Measurements from ENCODE around the gene DLGAP1. TPM values are rescaled to one million over a fixed set of nuclear protein-coding genes. Genes with fewer than 3 reads are reported as not detected.

Gene DLGAP1
- total and polyA plus RNA-seq, 3 experiments from 2014 or later, result 0.07 to 0.46 TPM; not detected in 1

DNA sequence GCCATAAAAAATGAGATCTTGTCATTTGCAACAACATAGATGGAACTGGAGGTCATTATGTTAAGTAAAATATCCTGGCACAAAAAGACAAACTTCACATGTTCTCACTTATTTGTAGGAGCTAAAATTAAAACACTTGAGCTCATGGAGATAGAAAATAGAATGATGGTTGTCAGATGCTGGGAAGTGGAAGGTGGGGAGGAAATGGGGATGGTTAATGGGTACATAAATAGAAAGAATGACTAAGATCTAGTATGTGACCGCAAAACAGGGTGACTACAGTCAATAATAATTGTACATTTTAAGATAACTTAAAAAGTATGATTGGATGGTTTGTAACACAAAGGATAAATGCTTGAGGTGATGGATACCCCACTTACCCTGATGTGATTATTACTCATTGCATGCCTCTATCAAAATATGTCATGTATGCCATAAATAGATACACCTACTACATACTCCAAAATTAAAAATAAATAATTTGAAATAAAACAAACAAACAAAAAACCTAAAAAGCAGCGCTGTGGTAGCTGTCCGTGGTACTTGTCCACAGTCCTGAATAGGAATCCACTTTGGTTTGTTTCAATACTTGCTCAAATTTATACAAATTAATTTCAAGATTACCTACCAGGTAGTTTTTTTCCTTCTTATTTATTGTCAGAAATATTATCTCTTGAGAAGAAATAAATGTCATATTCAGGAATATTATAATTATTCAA, 224.5 kb downstream of the DLGAP1 start:
- CTCF ChIA-PET, result no interaction called here
- H3K36me3 ChIP-seq (ENCODE audit: insufficient read depth, low read length), result no peaks in the 10 kb centered on the region

DNA sequence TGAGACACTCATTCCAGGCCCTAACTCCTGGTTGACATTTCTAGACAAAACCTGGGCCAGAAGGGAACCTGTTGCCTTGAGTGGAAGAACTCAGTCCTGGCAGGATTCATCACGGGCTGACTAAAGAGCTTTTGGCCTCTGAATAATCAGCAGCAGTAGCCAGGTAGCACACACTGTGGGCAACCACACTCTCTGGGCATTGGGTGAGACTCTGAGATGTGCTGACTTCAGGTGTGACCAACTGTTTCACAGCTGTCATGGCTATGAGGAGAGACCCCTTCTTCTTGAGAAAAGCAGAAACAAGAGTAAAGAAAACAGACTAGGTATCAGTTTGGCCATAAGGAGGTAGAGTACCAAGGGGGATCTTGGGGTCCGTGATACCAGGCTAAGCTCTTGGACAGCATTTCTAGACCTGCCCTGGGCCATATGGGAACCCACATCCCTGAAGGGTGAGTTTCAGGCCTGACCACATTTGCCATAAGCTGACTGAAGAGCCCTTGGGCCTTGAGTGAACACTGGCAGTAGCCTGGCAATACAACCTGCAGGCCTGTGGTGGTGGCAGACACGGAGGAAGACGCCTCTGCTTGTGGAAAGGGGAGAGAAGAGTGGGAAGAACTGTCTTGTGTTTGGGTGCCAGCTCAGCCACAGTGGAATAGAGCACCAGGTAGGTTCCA, 230.9 kb downstream of the DLGAP1 start:
- DNase-seq, result no peak
- no peaks in the 10 kb centered on the region for H3K4me1 ChIP-seq (ENCODE audit: insufficient read depth, low read length)
- H3K4me3 Mint-ChIP-seq, result no peak overlapping the region
- H3K36me3 ChIP-seq (ENCODE audit: insufficient read depth, low read length), result no peaks in the 10 kb centered on the region
- no peaks in the 10 kb centered on the region for H3K4me1 Mint-ChIP-seq
- no peak overlapping the region for H3K27ac ChIP-seq (ENCODE audit: low read depth, low read length)
- H3K9me3 Mint-ChIP-seq, result peaks cover 5 to 27% (median 8%) of the 10 kb centered on the region in 5 donors
- no peaks in the 10 kb centered on the region for H3K36me3 Mint-ChIP-seq
- ChIA-PET CTCF (no interaction called here), POLR2A (no interaction called here)
- no peaks in the 10 kb centered on the region for H3K27me3 ChIP-seq (ENCODE audit: insufficient read depth, low read length, poor library complexity, severe bottlenecking)
- H3K27me3 Mint-ChIP-seq, result peaks cover 0 to 1% of the 10 kb centered on the region in 2 donors
- H3K4me3 ChIP-seq (ENCODE audit: low read length), result no peak overlapping the region
- H3K27ac Mint-ChIP-seq, result no peak overlapping the region
- no peaks in the 10 kb centered on the region for H3K9me3 ChIP-seq (ENCODE audit: low read length)

More for the DNA sequence above, 224.5 kb downstream of the DLGAP1 start:
- Histone ChIP-seq H3K27me3 (ENCODE audit: insufficient read depth, low read length, poor library complexity, severe bottlenecking) (no peaks in the 10 kb centered on the region), H3K4me1 (ENCODE audit: insufficient read depth, low read length) (no peaks in the 10 kb centered on the region), H3K4me3 (ENCODE audit: low read length) (no peak overlapping the region), H3K27ac (ENCODE audit: low read depth, low read length) (no peak overlapping the region), H3K9me3 (ENCODE audit: low read length) (no peaks in the 10 kb centered on the region)
- no peak for DNase-seq
- no peaks in the 10 kb centered on the region for H3K36me3 Mint-ChIP-seq
- H3K27ac Mint-ChIP-seq, result no peak overlapping the region
- POLR2A ChIA-PET, result no interaction called here
- H3K9me3 Mint-ChIP-seq, result peaks cover 7 to 34% (median 9%) of the 10 kb centered on the region in 5 donors
- no peak overlapping the region for H3K4me3 Mint-ChIP-seq
- no peaks in the 10 kb centered on the region for H3K27me3 Mint-ChIP-seq
- H3K4me1 Mint-ChIP-seq, result no peaks in the 10 kb centered on the region

DNA sequence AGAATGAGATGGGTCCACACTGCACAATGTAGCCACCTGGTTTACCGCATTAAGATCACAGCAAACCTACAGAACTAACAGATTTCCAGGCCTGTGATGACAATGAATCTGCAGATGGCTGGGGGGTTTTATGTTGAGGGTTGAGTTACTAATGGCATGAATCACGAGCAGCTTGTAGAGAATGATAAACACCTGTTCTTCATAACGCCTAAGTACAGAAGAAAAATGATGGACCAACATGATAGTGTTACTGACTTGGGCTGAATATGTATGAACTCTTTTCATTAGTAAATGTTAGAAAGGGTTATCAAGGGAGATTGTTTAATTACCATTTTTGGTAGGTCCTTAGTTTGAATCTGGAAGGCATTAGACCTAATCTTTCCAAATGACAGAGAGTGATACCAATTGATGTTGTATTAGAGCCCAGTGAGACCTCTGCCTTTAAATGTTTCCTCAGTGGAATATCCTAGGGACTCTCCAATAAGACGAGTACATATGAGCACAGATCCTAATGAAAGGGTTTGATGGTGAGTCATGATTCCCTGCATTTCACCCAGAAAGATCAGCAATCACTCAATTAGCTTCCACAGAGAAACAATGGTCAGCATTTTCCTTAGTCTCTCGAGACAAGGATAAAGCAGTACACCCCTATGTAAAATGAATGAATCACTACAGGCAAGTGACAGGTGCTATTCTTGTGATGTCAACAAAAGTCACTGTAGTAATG, 243.8 kb downstream of the DLGAP1 start:
- DNase-seq, result no peak
- no peak overlapping the region for H3K27ac ChIP-seq (ENCODE audit: low read depth, low read length)
- no peaks in the 10 kb centered on the region for H3K4me1 ChIP-seq (ENCODE audit: insufficient read depth, low read length)
- POLR2A ChIA-PET, result no interaction called here
- H3K9me3 ChIP-seq (ENCODE audit: low read length), result no peaks in the 10 kb centered on the region
- no peak overlapping the region for H3K4me3 ChIP-seq (ENCODE audit: low read length)
- no peaks in the 10 kb centered on the region for H3K36me3 Mint-ChIP-seq
- H3K9me3 Mint-ChIP-seq, result peaks cover 0 to 25% (median 9%) of the 10 kb centered on the region in 5 donors
- CTCF ChIA-PET, result interaction anchor here (1.3 kb wide), 1 partner anchor 15 kb away, joined by 3 read pairs; no protein-coding TSS in a partner anchor
- H3K27me3 ChIP-seq (ENCODE audit: insufficient read depth, low read length, poor library complexity, severe bottlenecking), result no peaks in the 10 kb centered on the region
- no peak overlapping the region for H3K27ac Mint-ChIP-seq
- H3K4me3 Mint-ChIP-seq, result no peak overlapping the region
- H3K27me3 Mint-ChIP-seq, result peaks cover 0 to 1% of the 10 kb centered on the region in 2 donors
- H3K36me3 ChIP-seq (ENCODE audit: insufficient read depth, low read length), result no peaks in the 10 kb centered on the region
- H3K4me1 Mint-ChIP-seq, result no peaks in the 10 kb centered on the region

DNA sequence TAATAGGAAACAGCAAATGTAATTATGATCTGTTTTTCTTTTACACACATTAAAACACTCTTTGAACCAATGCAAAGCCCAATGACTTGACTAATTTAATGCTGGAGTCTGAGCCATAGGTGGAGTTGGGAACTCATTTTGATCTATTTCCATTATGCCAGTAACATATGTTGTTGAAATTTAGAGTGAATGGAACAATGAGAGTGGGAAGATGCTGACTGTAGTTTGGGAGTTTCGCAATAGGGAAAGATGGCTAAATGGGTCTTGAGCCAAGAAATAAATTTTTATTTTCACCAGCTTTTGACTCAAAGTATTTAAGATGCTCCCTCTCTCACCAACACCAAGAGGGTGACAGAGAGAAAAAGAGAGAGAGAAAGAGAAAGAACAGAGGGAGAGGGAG, 246.7 kb downstream of the DLGAP1 start:
- H3K36me3 ChIP-seq (ENCODE audit: insufficient read depth, low read length), result no peaks in the 10 kb centered on the region
- ChIA-PET CTCF (no interaction called here), POLR2A (no interaction called here)
- no peaks in the 10 kb centered on the region for H3K4me1 ChIP-seq (ENCODE audit: insufficient read depth, low read length)
- H3K4me3 ChIP-seq (ENCODE audit: low read length), result no peak overlapping the region
- H3K27ac ChIP-seq (ENCODE audit: low read depth, low read length), result no peak overlapping the region
- Mint-ChIP-seq H3K4me3 (no peak overlapping the region), H3K9me3 (peaks cover 3 to 23% (median 5%) of the 10 kb centered on the region in 5 donors), H3K27me3 (peaks cover 0 to 1% of the 10 kb centered on the region in 2 donors), H3K36me3 (no peaks in the 10 kb centered on the region), H3K27ac (peak overlapping the region in 1 of 8 donors; percentile 19), H3K4me1 (no peaks in the 10 kb centered on the region)
- DNase-seq, result no peak
- no peaks in the 10 kb centered on the region for H3K9me3 ChIP-seq (ENCODE audit: low read length)
- H3K27me3 ChIP-seq (ENCODE audit: insufficient read depth, low read length, poor library complexity, severe bottlenecking), result no peaks in the 10 kb centered on the region

DNA sequence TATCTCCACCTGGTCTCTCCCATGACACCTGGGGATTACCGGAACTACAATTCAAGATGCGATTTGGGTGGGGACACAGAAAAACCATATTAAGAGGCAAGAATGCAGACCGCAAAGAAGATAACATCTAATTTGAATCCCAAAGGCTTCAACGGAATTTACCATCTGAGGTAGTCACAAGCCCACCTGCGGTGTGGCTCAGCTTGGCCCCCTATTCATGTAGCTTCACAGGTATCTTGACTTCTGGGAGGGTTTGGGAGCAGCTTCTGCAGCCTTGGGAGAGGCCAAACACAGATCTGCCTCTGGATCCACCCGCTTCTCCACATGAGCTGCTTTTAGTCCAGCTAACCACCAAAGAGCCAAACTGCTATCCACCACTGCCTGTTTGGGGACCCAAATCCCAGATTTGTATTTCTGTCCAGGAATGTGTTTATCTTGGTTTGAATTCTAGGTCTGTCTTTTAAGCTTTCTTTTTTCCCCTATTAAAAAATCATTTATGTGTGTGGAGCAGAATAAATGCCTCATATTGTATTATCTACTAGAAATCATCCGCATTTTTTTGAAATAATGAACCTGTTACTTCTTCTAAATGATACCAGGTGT, 247.6 kb downstream of the DLGAP1 start:
- CTCF ChIA-PET, result no interaction called here
- H3K4me1 Mint-ChIP-seq, result no peaks in the 10 kb centered on the region
- Histone ChIP-seq H3K27ac (ENCODE audit: low read depth, low read length) (no peak overlapping the region), H3K4me1 (ENCODE audit: insufficient read depth, low read length) (no peaks in the 10 kb centered on the region), H3K4me3 (ENCODE audit: low read length) (no peak overlapping the region), H3K27me3 (ENCODE audit: insufficient read depth, low read length, poor library complexity, severe bottlenecking) (no peaks in the 10 kb centered on the region), H3K9me3 (ENCODE audit: low read length) (no peaks in the 10 kb centered on the region), H3K36me3 (ENCODE audit: insufficient read depth, low read length) (no peaks in the 10 kb centered on the region)
- peaks cover 3 to 19% (median 5%) of the 10 kb centered on the region in 5 donors for H3K9me3 Mint-ChIP-seq
- no peak overlapping the region for H3K4me3 Mint-ChIP-seq
- no peaks in the 10 kb centered on the region for H3K36me3 Mint-ChIP-seq
- H3K27ac Mint-ChIP-seq, result no peak overlapping the region
- no peak for DNase-seq
- POLR2A ChIA-PET, result no interaction called here
- peaks cover 0 to 1% of the 10 kb centered on the region in 2 donors for H3K27me3 Mint-ChIP-seq

DNA sequence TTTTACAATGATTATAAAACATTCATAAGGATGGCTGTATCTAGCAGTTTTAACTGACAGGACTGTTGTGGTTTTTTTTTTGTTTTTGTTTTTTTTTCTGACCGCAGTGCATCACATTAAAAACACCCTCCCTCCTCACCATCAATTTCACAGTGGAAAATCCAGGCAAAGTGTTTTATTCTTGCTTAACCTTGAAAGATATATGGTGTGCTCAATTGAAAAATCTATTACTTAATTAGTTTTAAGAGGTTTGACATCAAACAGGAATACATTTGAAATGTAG, 250.7 kb downstream of the DLGAP1 start:
- H3K4me3 Mint-ChIP-seq, result no peak overlapping the region
- H3K36me3 Mint-ChIP-seq, result no peaks in the 10 kb centered on the region
- H3K4me1 Mint-ChIP-seq, result no peaks in the 10 kb centered on the region
- no peak overlapping the region for H3K4me3 ChIP-seq (ENCODE audit: low read length)
- ChIA-PET POLR2A (no interaction called here), CTCF (no interaction called here)
- H3K9me3 Mint-ChIP-seq, result peaks cover 3 to 9% (median 4%) of the 10 kb centered on the region in 5 donors
- no peak overlapping the region for H3K27ac ChIP-seq (ENCODE audit: low read depth, low read length)
- H3K36me3 ChIP-seq (ENCODE audit: insufficient read depth, low read length), result no peaks in the 10 kb centered on the region
- DNase-seq, result no peak
- no peaks in the 10 kb centered on the region for H3K9me3 ChIP-seq (ENCODE audit: low read length)
- no peaks in the 10 kb centered on the region for H3K4me1 ChIP-seq (ENCODE audit: insufficient read depth, low read length)
- H3K27me3 ChIP-seq (ENCODE audit: insufficient read depth, low read length, poor library complexity, severe bottlenecking), result no peaks in the 10 kb centered on the region
- H3K27me3 Mint-ChIP-seq, result peaks cover 0 to 1% of the 10 kb centered on the region in 2 donors
- H3K27ac Mint-ChIP-seq, result no peak overlapping the region

DNA sequence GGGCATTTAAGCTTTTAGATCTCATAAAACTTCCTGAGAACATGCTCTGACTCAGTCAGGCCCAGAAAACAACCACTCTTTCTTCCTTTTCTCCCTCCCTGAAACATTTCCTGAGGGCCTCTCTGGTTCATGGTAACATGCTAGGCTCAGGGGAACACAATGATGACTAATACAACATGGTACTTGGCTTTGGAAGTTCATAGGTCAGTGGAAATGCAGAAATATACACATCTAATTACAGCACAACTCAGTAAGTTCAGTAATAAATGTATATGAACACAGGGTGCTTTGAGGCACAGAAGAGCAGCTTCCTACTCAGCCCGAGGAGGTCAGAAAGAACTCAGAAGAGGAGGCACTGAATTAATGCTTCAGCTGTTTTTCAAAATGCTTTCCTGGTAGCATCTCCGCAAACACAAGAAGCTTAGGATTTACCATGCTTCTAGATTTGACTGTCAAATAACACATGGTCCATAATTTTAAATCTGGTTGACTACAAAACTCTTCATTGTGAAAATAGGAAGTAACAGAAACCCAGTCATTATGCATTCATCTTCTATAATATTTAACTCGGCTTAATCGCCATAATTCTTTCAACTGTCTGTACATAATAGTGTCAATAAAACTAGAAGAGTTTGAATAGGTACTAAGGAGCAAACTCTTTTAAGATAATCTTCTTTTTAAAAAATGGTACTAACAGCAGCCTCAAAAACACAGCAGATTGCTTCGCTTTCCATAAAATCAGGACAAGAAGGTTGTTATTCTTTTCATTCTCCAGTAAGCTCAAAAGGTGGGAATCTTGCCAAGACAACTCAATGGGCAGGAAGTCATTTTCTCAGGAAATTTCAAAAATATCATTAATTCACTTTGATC, 251.3 kb downstream of the DLGAP1 start:
- DNase-seq, result no peak
- H3K36me3 ChIP-seq (ENCODE audit: insufficient read depth, low read length), result no peaks in the 10 kb centered on the region
- no peaks in the 10 kb centered on the region for H3K4me1 Mint-ChIP-seq
- ChIA-PET POLR2A (no interaction called here), CTCF (no interaction called here)
- H3K9me3 Mint-ChIP-seq, result peaks cover 3 to 9% (median 4%) of the 10 kb centered on the region in 5 donors
- no peak overlapping the region for H3K27ac ChIP-seq (ENCODE audit: low read depth, low read length)
- peaks cover 0 to 1% of the 10 kb centered on the region in 2 donors for H3K27me3 Mint-ChIP-seq
- no peak overlapping the region for H3K4me3 Mint-ChIP-seq
- no peaks in the 10 kb centered on the region for H3K4me1 ChIP-seq (ENCODE audit: insufficient read depth, low read length)
- H3K27me3 ChIP-seq (ENCODE audit: insufficient read depth, low read length, poor library complexity, severe bottlenecking), result no peaks in the 10 kb centered on the region
- no peaks in the 10 kb centered on the region for H3K9me3 ChIP-seq (ENCODE audit: low read length)
- H3K4me3 ChIP-seq (ENCODE audit: low read length), result no peak overlapping the region
- H3K27ac Mint-ChIP-seq, result no peak overlapping the region
- H3K36me3 Mint-ChIP-seq, result no peaks in the 10 kb centered on the region

Data from CD8-positive, alpha-beta memory T cell (primary cell).